CD4-positive, alpha-beta T cell treated with Interleukin-10 for 1 hour (primary cell): Measurements from ENCODE around the gene HMGN4.

Experiments
- DNase-seq: peaks from one replicate; pipeline ENCODE4 v3.0.0-alpha.2; 2020

Gene HMGN4

DNA sequence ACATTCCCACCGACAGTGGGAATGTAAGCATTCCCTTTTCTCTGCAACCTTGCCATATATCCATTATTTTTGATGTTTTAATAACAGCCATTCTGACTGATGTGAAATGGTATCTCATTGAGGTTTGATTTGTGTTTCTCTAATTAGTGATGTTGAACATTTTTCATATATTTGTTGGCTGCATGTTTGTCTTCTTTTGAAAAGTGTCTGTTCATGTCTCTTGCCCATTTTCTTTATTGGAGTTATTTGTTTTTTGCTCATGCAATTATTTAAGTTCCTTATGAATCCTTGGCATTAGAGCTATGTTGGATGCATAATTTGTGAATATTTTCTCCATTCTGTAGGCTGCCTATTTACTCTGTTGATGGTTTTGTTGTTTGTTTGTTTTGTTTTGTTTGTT, 40.6 kb downstream of the HMGN4 start:
- DNase-seq, result no peak

DNA sequence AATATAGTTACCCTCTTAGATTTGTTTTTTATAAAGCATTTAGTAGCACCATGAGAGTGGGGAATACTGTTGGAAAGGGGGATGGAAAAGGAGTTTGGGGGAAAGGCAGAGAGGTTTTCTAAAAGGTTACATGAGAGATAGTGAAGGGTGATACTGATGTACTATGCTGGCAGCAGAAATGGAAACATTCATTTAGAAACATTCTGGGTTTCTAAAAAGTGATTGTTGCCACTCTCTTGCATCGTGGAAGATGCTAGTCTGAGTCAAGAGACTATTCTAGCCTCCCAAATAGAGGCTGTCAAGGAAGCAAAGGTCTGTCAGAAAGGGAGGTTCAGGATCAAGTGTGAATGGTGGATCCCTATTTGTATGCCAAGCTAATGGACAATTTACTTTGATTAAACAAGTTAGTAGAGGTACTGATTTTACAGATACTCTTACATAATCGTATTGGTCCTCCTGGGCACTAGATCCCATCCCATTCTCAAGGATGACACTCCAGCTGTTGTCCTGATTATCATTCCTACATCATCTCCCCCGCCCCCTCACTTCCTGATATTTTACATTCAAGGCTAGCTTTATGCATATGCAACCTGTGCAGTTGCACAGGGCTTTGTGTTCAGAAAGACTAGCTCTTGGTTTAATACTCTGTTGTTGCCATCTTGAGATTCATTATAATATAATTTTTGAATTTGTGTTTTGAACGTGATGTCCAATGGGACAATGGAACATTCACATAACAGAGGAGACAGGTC, 43.2 kb downstream of the HMGN4 start:
- DNase-seq, result no peak

DNA sequence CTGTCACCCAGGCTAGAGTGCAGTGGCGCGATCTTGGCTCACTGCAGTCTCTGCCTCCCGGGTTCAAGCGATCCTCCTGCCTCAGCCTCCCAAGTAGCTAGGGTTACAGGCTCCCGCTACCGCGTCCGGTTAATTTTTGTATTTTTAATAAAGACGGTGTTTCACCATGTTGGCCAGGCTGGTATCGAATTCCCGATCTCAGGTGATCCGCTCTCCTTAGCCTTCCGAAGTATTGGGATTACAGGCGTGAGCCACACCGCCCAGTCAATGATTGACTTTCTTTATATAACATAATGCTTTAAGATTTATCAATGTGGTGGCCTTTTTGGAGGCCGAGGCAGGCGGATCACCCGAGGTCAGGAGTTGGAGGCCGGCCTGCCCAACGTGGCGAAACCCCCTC, 50.8 kb downstream of the HMGN4 start:
- no peak for DNase-seq

DNA sequence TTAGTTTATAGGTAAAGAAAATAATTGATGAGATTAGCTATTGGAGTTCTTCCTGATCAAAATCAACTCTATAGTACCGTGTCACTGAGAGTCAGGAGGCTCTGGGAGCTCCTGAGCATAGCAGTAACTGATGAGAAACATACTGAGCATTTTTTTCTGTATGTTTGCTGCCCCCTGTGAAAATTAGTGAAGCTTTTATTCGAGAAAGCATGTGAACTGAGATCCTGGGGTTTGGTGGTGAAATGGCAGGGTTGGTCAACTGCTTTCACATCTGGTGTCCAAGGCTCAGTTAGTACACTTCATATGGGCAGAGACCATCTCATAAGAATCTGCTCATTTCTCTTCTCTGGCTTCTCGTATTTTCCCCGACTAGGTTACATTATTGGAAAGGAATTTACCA, 54.5 kb downstream of the HMGN4 start:
- no peak for DNase-seq

DNA sequence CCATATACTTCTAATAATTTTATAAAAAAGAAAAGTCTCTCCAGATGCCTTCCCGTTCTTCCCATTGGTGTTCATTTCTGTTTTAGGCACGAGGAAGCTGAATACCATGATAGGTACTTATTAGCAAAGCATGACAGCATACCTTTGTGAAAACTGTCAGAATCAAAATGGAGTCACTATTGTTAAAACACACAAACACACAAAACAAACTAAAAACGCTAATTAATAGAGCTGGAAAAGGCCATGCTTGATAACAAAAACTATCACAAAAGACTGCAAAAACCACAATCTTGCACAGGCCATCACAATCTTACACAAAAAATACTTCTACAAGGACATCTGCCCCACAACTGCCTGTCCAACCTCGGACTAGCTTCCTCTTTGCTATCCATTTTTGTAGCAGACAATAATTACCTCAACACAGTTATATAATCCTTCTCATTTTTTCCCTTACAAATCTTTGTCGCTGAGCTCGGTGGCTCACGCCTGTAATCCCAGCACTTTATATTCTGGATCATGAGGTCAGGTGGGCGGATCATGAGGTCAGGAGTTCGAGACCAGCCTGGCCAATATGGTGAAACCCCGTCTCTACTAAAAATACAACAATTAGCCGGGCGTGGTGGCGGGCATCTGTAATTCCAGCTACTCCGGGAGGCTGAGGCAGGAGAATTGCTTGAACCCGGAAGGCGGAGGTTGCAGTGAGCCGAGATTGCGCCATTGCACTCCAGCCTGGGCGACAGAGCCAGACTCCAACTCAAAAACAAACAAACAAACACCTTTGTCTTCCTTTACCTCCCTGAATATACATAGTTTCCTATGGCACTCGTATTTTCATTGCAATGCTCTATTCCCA, 55.3 kb downstream of the HMGN4 start:
- DNase-seq, result no peak

- no peak for DNase-seq
Measured at GRCh38 chr6:26594131-26594498, 55.9 kb downstream of the HMGN4 start.

DNA sequence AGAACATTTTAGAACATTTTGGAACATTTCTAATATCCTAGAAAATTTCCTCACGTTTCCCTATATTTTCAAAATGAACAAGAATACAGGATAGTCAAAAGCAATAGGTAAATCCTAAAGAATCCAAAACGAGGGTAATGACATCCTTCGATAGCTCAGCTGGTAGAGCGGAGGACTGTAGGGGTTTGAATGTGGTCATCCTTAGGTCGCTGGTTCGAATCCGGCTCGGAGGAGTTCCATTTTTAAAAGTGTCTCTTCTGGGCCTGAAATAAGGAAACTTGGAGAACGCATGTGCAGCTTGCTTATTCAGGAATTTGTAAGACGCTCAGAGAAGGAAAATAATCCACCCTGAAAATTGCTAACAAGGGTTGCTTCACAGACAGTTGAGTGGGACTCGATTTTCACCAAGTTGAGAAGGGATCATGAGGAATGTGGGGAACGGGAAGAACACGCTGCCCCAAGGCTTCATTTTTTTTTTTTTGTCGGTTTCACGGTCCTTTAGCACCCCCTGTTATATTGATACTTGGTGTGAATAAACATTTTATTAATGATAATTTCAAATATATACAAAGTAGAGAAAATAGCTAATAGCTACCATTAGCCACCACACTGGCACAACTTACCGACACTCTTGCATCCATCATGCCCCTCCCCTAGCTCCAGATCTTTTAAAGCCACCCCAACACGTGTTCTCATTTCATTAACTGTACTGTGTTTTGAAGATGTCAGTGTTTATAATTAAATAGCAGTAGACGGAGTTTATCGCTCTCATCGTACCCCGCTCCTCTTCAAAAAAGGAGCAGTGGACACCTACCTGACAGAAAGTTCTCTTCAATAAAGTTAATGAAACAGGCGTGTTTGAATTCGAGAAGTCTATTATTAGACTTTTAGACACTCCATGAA, 56.8 kb downstream of the HMGN4 start:
- DNase-seq, result peak; percentile 41

GRCh38 chr6:26595669-26596269, 57.6 kb downstream of the HMGN4 start:
- DNase-seq, result peak; percentile 87
